ENCODE data around the gene CCNI2.

DNA sequence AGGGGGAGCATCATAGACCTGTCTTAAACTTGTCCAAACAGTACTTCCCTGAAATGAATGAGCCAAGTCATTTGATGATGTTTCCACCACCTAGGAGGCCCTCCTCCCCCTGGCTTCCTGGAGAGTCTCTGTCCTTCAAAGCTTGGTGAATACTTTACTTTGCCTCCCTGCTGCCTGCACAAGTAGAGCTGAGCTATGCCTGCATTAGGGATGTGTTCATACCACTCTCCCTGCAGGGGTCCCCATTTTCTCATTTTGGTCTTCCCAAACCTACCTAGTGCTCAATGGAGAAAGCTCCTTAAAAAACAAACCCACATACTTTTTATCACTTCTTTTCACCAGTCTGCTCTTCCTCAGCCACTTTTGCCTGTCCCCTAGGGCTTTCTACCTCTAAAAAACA lies 7.7 kb downstream of the CCNI2 start:
- TF ChIP-seq, protein P1, sequence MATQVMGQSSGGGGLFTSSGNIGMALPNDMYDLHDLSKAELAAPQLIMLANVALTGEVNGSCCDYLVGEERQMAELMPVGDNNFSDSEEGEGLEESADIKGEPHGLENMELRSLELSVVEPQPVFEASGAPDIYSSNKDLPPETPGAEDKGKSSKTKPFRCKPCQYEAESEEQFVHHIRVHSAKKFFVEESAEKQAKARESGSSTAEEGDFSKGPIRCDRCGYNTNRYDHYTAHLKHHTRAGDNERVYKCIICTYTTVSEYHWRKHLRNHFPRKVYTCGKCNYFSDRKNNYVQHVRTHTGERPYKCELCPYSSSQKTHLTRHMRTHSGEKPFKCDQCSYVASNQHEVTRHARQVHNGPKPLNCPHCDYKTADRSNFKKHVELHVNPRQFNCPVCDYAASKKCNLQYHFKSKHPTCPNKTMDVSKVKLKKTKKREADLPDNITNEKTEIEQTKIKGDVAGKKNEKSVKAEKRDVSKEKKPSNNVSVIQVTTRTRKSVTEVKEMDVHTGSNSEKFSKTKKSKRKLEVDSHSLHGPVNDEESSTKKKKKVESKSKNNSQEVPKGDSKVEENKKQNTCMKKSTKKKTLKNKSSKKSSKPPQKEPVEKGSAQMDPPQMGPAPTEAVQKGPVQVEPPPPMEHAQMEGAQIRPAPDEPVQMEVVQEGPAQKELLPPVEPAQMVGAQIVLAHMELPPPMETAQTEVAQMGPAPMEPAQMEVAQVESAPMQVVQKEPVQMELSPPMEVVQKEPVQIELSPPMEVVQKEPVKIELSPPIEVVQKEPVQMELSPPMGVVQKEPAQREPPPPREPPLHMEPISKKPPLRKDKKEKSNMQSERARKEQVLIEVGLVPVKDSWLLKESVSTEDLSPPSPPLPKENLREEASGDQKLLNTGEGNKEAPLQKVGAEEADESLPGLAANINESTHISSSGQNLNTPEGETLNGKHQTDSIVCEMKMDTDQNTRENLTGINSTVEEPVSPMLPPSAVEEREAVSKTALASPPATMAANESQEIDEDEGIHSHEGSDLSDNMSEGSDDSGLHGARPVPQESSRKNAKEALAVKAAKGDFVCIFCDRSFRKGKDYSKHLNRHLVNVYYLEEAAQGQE (IDR thresholded peaks at IDR 0.05; ENCODE audit: insufficient read depth in 1 of 2, low read depth in 2 of 2, low read length in 2 of 2) = no peak
- TF ChIP-seq POLR2AphosphoS5 (IDR thresholded peaks at IDR 0.05; ENCODE audit: low read depth, low read length) (no peak), TAF1 (IDR thresholded peaks at IDR 0.05; ENCODE audit: borderline replicate concordance, insufficient read depth, low read length) (no peak), SIN3A (IDR thresholded peaks at IDR 0.05; ENCODE audit: borderline replicate concordance, insufficient read depth, low read length) (no peak)
